Measurements from ENCODE around the gene MYBPC2. TPM values are rescaled to one million over a fixed set of nuclear protein-coding genes. Genes with fewer than 3 reads are reported as not detected.

The MYBPC2 gene
- total RNA-seq, 1 donor from 2014 or later: 0.77 TPM

DNA sequence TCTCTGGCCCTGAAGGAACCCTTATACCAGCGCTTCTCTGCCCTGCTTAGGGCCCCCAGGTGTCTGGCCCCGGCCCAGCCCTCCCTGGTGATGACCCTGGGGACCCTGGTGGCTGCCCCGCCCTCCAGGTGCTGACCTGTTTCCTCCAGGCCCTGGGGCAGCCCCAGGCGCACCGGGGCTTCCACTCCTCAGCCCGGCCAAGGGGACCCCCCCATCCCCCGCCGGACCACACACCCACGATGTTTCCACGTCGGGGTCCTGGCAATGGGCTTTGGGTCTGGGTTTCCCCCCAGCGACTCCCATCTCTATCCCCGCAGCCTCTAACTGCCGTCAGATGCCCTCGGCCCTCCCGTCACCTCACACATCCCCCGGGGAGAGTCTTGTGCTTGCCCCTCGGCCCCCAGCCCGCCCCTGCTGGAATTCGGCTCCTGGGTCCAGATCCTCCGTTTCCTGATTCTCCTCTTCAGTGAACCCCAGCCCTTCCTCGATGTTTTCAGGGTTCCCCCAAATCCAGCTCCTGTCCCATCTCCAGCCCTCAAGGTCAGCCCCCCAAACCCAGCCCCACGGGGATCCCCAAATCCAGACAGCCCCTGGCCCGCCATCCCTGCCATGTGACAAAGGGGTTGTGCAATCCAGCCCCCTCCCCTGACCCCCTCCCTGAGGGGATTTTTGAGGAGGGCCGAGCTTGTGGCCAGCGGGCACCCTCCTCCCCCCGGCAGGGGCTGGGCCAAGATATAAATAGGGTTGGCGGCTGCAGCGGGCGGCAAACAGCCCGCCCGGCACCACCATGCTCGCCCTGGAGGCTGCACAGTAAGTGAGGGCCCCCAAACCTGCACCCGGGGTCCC lies 14.3 kb upstream of the MYBPC2 start, which contains the start of gene SPIB:
Gene SPIB (plus strand): TSS at position 763 of the 846 bp plus-strand sequence. CDS start 25 bp downstream, at position 788.
- Histone ChIP-seq H3K79me2 (ENCODE audit: low read depth) (no peaks in the 10 kb centered on the region), H2AFZ (replicated peaks) (peak within 1 kb of the TSS; percentile 63), H3K27me3 (peaks cover 30% of the 10 kb centered on the region), H3F3A (ENCODE audit: low read depth) (peaks cover 11% of the 10 kb centered on the region), H3K9me3 (ENCODE audit: low read depth) (no peaks in the 10 kb centered on the region), H3K36me3 (no peaks in the 10 kb centered on the region), H3K4me1 (peaks cover 7% of the 10 kb centered on the region), H3K4me2 (peak within 1 kb of the TSS; percentile 79), H4K20me1 (ENCODE audit: low read depth) (peaks cover 14% of the 10 kb centered on the region), H3K27ac (no peak within 1 kb of the TSS), H3K9ac (no peak within 1 kb of the TSS), H3K4me3 (peak within 1 kb of the TSS; percentile 37)
- Mint-ChIP-seq H3K27me3 (ENCODE audit: insufficient read depth, low read depth) (peaks cover 13% of the 10 kb centered on the region), H3K36me3 (no peaks in the 10 kb centered on the region), H3K27ac (no peak within 1 kb of the TSS), H3K4me3 (no peak within 1 kb of the TSS), H3K4me1 (peaks cover 15% of the 10 kb centered on the region), H3K9me3 (no peaks in the 10 kb centered on the region)
- peak; percentile 24 for DNase-seq (ENCODE audit: low spot score)
- TF ChIP-seq, protein P1, sequence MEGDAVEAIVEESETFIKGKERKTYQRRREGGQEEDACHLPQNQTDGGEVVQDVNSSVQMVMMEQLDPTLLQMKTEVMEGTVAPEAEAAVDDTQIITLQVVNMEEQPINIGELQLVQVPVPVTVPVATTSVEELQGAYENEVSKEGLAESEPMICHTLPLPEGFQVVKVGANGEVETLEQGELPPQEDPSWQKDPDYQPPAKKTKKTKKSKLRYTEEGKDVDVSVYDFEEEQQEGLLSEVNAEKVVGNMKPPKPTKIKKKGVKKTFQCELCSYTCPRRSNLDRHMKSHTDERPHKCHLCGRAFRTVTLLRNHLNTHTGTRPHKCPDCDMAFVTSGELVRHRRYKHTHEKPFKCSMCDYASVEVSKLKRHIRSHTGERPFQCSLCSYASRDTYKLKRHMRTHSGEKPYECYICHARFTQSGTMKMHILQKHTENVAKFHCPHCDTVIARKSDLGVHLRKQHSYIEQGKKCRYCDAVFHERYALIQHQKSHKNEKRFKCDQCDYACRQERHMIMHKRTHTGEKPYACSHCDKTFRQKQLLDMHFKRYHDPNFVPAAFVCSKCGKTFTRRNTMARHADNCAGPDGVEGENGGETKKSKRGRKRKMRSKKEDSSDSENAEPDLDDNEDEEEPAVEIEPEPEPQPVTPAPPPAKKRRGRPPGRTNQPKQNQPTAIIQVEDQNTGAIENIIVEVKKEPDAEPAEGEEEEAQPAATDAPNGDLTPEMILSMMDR (IDR thresholded peaks at IDR 0.05): no peak
- TF ChIP-seq EZH2phosphoT487 (IDR thresholded peaks at IDR 0.05): no peak
- no peak for TF ChIP-seq EZH2 (IDR thresholded peaks at IDR 0.05)

DNA sequence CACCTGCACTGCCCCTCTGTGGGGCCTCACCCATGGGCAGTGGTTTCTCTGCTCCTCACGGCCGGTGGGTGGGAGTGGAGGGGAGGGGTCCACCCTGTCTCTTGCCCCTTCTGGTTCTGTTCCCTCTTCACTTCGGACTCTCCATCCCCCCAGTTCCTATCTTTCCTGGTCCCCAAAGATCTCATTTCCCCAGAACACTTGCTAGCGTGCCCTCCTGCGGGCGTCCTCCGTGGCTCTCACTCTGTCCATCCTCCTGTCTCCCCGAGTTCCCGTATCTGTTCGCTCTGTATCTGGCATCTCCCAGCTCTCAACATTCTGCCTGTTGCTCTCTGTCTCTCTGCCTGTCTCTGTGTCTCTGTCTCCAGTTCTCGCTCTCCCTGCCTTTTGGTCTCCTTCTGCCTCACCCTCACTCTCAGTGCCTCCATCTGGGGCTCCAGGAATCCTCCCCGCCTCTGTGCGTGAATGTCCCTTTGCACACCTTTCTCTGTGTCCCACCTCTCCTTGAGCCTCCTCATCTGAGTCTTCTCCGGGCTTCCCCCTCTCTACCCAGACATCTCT lies 13.6 kb upstream of the MYBPC2 start:
- H3K4me2 ChIP-seq: peak overlapping the region; percentile 79
- H3K9me3 ChIP-seq (ENCODE audit: low read depth): no peaks in the 10 kb centered on the region

DNA sequence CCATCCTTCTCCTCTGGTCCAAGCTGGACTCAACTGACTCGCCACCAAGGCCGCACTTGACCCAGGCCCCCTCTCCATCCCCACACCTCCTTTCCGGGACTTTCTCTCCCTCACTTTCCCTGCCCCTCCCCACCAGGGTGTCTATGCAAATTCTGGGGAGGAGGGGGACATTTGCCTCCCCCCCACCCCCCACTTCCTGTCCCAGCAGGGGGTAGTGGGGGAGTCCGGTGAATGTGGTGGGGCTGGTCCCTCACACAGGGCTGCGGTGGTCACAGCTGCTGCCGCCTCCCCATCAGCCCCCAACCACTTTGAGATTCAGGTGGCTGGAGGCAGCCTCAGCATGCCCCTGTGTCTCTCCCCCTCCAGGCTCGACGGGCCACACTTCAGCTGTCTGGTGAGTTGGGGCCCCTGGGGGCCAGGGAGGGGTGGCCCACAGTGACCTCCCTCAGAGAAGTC lies 13.1 kb upstream of the MYBPC2 start:
- Histone ChIP-seq H4K20me1 (ENCODE audit: low read depth) (peaks cover 9% of the 10 kb centered on the region), H2AFZ (replicated peaks) (no peak overlapping the region), H3K79me2 (ENCODE audit: low read depth) (no peaks in the 10 kb centered on the region), H3K36me3 (no peaks in the 10 kb centered on the region), H3K27ac (no peak overlapping the region), H3K9me3 (ENCODE audit: low read depth) (no peaks in the 10 kb centered on the region), H3K4me1 (peaks cover 7% of the 10 kb centered on the region), H3K27me3 (peaks cover 30% of the 10 kb centered on the region), H3F3A (ENCODE audit: low read depth) (no peaks in the 10 kb centered on the region), H3K9ac (no peak overlapping the region), H3K4me3 (no peak overlapping the region), H3K4me2 (peak overlapping the region; percentile 79)
- no peaks in the 10 kb centered on the region for H3K36me3 Mint-ChIP-seq
- H3K9me3 Mint-ChIP-seq: no peaks in the 10 kb centered on the region
- TF ChIP-seq EZH2 (IDR thresholded peaks at IDR 0.05): no peak
- TF ChIP-seq, protein P1 (IDR thresholded peaks at IDR 0.05): no peak
- TF ChIP-seq EZH2phosphoT487 (IDR thresholded peaks at IDR 0.05): no peak
- H3K4me3 Mint-ChIP-seq: no peak overlapping the region
- H3K27ac Mint-ChIP-seq: no peak overlapping the region
- H3K27me3 Mint-ChIP-seq (ENCODE audit: insufficient read depth, low read depth): peaks cover 17% of the 10 kb centered on the region
- no peak for DNase-seq (ENCODE audit: low spot score)
- H3K4me1 Mint-ChIP-seq: peaks cover 12% of the 10 kb centered on the region

More for the DNA sequence above, 13.6 kb upstream of the MYBPC2 start:
- H3K79me2 ChIP-seq (ENCODE audit: low read depth): no peaks in the 10 kb centered on the region
- H3K4me1 Mint-ChIP-seq: peaks cover 15% of the 10 kb centered on the region
- H3F3A ChIP-seq (ENCODE audit: low read depth): peaks cover 4% of the 10 kb centered on the region
- no peak for DNase-seq (ENCODE audit: low spot score)
- TF ChIP-seq, protein P1 (IDR thresholded peaks at IDR 0.05): no peak
- TF ChIP-seq EZH2phosphoT487 (IDR thresholded peaks at IDR 0.05) (no peak), EZH2 (IDR thresholded peaks at IDR 0.05) (no peak)
- no peaks in the 10 kb centered on the region for H3K36me3 ChIP-seq
- no peaks in the 10 kb centered on the region for H3K36me3 Mint-ChIP-seq
- no peak overlapping the region for H3K27ac ChIP-seq
- peak overlapping the region; percentile 37 for H3K4me3 ChIP-seq
- peaks cover 30% of the 10 kb centered on the region for H3K27me3 ChIP-seq
- H3K9ac ChIP-seq: no peak overlapping the region
- H3K27me3 Mint-ChIP-seq (ENCODE audit: insufficient read depth, low read depth): peaks cover 16% of the 10 kb centered on the region
- no peak overlapping the region for H3K27ac Mint-ChIP-seq
- no peaks in the 10 kb centered on the region for H3K9me3 Mint-ChIP-seq
- H3K4me3 Mint-ChIP-seq: no peak overlapping the region
- H3K4me1 ChIP-seq: peaks cover 7% of the 10 kb centered on the region
- H2AFZ ChIP-seq (replicated peaks): peak overlapping the region; percentile 63
- peaks cover 9% of the 10 kb centered on the region for H4K20me1 ChIP-seq (ENCODE audit: low read depth)

Measured in neural progenitor cell (in vitro differentiated cells).